ENCODE measurements around the gene PIK3AP1. TPM values are rescaled to one million over a fixed set of nuclear protein-coding genes. Genes with fewer than 3 reads are reported as not detected.
"Not testable (repeated sequence)": the region's sequence is repeated elsewhere in the genome, so short reads cannot be mapped to it uniquely, and the experiment has no call there.

PIK3AP1 gene
- total RNA-seq, 1 donor, result not detected

- no peak for DNase-seq (ENCODE audit: low read depth)
- TF ChIP-seq CTCF (IDR thresholded peaks at IDR 0.05; ENCODE audit: insufficient read depth, low read length), result no peak
- H3K4me3 ChIP-seq (ENCODE audit: low read depth, low read length), result no peak overlapping the region
These were observed 15.2 kb downstream of the PIK3AP1 start for GRCh38 chr10:96705134-96705533.

- TF ChIP-seq CTCF (IDR thresholded peaks at IDR 0.05; ENCODE audit: insufficient read depth, low read length), result no peak
- no peak overlapping the region for H3K4me3 ChIP-seq (ENCODE audit: low read depth, low read length)
- DNase-seq (ENCODE audit: low read depth), result no peak
These were observed 15.8 kb downstream of the PIK3AP1 start for GRCh38 chr10:96704563-96704962.

GRCh38 chr10:96703358-96703757 is 17.0 kb downstream of the PIK3AP1 start:
- DNase-seq (ENCODE audit: low read depth), result no peak
- no peak for TF ChIP-seq CTCF (IDR thresholded peaks at IDR 0.05; ENCODE audit: insufficient read depth, low read length)
- no peak overlapping the region for H3K4me3 ChIP-seq (ENCODE audit: low read depth, low read length)

DNA sequence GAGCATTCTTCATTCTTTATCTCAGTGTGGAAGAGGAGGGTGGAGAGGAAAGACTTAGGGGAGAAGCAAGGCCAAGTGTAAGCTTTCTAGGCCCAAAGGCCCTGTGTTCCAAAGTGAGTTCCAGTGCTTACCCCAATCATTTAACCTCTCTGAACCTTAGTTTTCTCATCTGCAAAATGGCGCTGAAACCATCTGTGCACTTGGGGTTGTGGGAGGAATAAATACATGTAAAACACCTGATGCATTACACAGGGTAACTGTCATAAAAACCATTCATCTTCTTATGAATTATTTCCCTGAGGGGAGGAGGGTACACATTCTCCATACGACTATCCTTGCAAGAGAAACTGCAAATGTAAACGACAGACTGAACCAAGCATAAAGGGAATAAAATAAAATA is 19.0 kb downstream of the PIK3AP1 start:
- TF ChIP-seq CTCF (IDR thresholded peaks at IDR 0.05; ENCODE audit: insufficient read depth, low read length), result no peak
- H3K4me3 ChIP-seq (ENCODE audit: low read depth, low read length), result no peak overlapping the region
- DNase-seq (ENCODE audit: low read depth), result no peak

- no peak overlapping the region for H3K4me3 ChIP-seq (ENCODE audit: low read depth, low read length)
- no peak for DNase-seq (ENCODE audit: low read depth)
- TF ChIP-seq CTCF (IDR thresholded peaks at IDR 0.05; ENCODE audit: insufficient read depth, low read length), result no peak
These were observed 19.8 kb downstream of the PIK3AP1 start for GRCh38 chr10:96700374-96701099.

DNA sequence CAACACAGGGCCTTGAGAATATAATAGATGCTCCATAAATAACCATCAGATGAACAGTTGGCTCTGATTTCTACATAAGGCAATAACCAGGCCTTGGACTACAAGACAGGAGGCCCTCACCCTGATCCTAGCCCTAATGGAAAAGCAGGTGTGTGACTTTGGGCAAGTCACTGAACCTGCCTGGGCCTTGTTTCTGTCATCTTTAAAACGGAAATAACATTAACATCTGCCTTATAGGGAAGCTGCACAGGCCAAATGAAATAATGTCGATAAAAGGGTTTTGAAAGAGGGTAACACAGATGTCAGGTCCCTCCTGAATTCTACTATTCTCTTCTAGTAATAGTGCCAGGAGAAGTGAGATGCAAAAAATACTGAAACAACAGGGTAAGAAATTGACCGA is 20.7 kb downstream of the PIK3AP1 start:
- H3K4me3 ChIP-seq (ENCODE audit: low read depth, low read length), result no peak overlapping the region
- no peak for DNase-seq (ENCODE audit: low read depth)
- no peak for TF ChIP-seq CTCF (IDR thresholded peaks at IDR 0.05; ENCODE audit: insufficient read depth, low read length)

DNA sequence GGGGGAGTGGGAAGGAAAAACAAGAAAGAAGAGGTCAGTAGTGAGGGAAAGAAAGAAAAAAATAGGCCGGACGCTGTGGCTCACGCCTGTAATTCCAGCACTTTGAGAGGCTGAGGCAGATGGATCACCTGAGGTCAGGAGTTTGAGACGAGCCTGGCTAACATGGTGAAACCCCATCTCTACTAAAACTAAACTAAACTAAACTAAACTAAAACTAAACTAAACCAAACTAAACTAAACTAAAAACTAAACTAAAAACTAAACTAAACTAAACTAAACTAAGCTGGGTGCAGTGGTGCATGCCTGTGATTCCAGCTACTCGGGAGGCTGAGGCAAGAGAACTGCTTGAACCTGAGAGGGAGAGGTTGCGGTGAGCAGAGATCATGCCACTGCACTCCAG is 22.0 kb downstream of the PIK3AP1 start:
- H3K4me3 ChIP-seq (ENCODE audit: low read depth, low read length), result not testable (repeated sequence)

More for the DNA sequence above, 22.0 kb downstream of the PIK3AP1 start:
- DNase-seq (ENCODE audit: low read depth), result not testable (repeated sequence)

All from fibroblast of the aortic adventitia (primary cell).